Naive B cell (primary cell): ENCODE results near the gene AACS. TPM values are rescaled to one million over a fixed set of nuclear protein-coding genes. Genes with fewer than 3 reads are reported as not detected.
"Not testable (repeated sequence)": the region's sequence is repeated elsewhere in the genome, so short reads cannot be mapped to it uniquely, and the experiment has no call there.

Experiments
- ATAC-seq, 2 donors: fragments of 150-1000 bp; cut with Tn5 transposase; 2 replicates each; pipeline ENCODE4 v1.10.0; 2021; ENCODE audit warnings: low read depth in 2 of 2, mild to moderate bottlenecking in 2 of 2, moderate library complexity in 2 of 2
- DNase-seq: peaks from one replicate; pipeline ENCODE4 v3.0.0; 2022
- H3K27ac Mint-ChIP-seq, 6 donors: one replicate each; pipeline ENCODE4 v1.8.0; 2020 to 2022; ENCODE audit warnings: mild to moderate bottlenecking in 6 of 6, mixed read lengths in 6 of 6, moderate library complexity in 5 of 6, inconsistent platforms in 2 of 6
- H3K27me3 Mint-ChIP-seq, 3 donors: one replicate each; pipeline ENCODE4 v1.8.0; 2021 to 2022; ENCODE audit warnings: mixed read lengths in 3 of 3, mild to moderate bottlenecking in 1 of 3
- H3K36me3 Mint-ChIP-seq, 2 donors: one replicate each; pipeline ENCODE4 v1.8.0; 2020 to 2022; ENCODE audit warnings: mixed read lengths in 2 of 2, inconsistent platforms in 1 of 2, mild to moderate bottlenecking in 1 of 2
- H3K4me1 Mint-ChIP-seq, 3 donors: one replicate each; pipeline ENCODE4 v1.8.0; 2020 to 2022; ENCODE audit warnings: mixed read lengths in 3 of 3, inconsistent platforms in 1 of 3, mild to moderate bottlenecking in 1 of 3, moderate library complexity in 1 of 3
- H3K4me3 Mint-ChIP-seq, 8 donors: one replicate each; pipeline ENCODE4 v1.8.0; 2020 to 2022; ENCODE audit warnings: mild to moderate bottlenecking in 8 of 8, mixed read lengths in 8 of 8, moderate library complexity in 8 of 8, inconsistent platforms in 2 of 8
- H3K9me3 Mint-ChIP-seq, 7 donors: one replicate each; pipeline ENCODE4 v1.8.0; 2020 to 2022; ENCODE audit warnings: mixed read lengths in 7 of 7, mild to moderate bottlenecking in 5 of 7, inconsistent platforms in 2 of 7, moderate library complexity in 1 of 7
- polyA plus RNA-seq, 6 donors: library from polyadenylated mRNA; unstranded; fragments of 300-500 nt; fragmentation: Illumina TruSeq; gene quantifications; one replicate each; pipeline ENCODE4 v1.2.3, GENCODE V29; 2021; ENCODE audit warnings: low read depth in 6 of 6

AACS gene
- polyA plus RNA-seq, 6 donors from 2014 or later = 4.9 to 12.1 (median 7.5) TPM

- not testable (repeated sequence) for ATAC-seq
Measured at GRCh38 chr12:125088199-125088598, 23.0 kb downstream of the AACS start.

GRCh38 chr12:125089083-125089482, 23.8 kb downstream of the AACS start:
- Mint-ChIP-seq H3K27me3 (no peaks in the 10 kb centered on the region), H3K36me3 (peaks cover 9% of the 10 kb centered on the region in 2 donors), H3K27ac (no peak overlapping the region), H3K4me3 (no peak overlapping the region), H3K4me1 (no peaks in the 10 kb centered on the region), H3K9me3 (no peaks in the 10 kb centered on the region)
- ATAC-seq = no peak
- DNase-seq = no peak

More at GRCh38 chr12:125088199-125088598, 23.0 kb downstream of the AACS start:
- not testable (repeated sequence) for DNase-seq, H3K36me3 Mint-ChIP-seq, H3K27me3 Mint-ChIP-seq, H3K27ac Mint-ChIP-seq, H3K9me3 Mint-ChIP-seq, H3K4me1 Mint-ChIP-seq, H3K4me3 Mint-ChIP-seq

DNA sequence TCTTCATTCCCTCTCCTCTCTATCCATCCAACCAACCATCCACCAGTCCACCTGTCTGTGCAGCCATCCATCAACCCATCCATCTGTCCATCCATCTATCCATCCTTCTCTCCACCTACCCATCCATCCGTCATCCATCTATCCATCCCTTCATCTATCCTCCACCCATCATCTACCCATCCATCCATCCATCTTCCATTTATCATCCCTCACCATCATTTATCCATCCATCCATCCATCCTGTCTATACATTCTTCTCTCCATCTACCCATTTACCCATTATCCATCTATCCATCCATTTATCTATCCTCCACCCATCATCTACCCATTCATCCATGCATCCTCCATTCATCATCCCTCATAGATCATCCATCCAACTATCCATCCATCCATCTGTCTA, 24.4 kb downstream of the AACS start:
- no peak for ATAC-seq
- no peak overlapping the region for H3K27ac Mint-ChIP-seq
- no peaks in the 10 kb centered on the region for H3K27me3 Mint-ChIP-seq
- H3K9me3 Mint-ChIP-seq = no peaks in the 10 kb centered on the region
- peaks cover 9% of the 10 kb centered on the region in 2 donors for H3K36me3 Mint-ChIP-seq
- DNase-seq = no peak
- no peaks in the 10 kb centered on the region for H3K4me1 Mint-ChIP-seq
- H3K4me3 Mint-ChIP-seq = no peak overlapping the region

GRCh38 chr12:125090437-125090836, 25.2 kb downstream of the AACS start:
- ATAC-seq (no peak), DNase-seq (no peak)
- no peaks in the 10 kb centered on the region for H3K4me1 Mint-ChIP-seq
- H3K36me3 Mint-ChIP-seq = peaks cover 9% of the 10 kb centered on the region in 2 donors
- H3K27me3 Mint-ChIP-seq = no peaks in the 10 kb centered on the region
- no peak overlapping the region for H3K27ac Mint-ChIP-seq
- no peak overlapping the region for H3K4me3 Mint-ChIP-seq
- H3K9me3 Mint-ChIP-seq = no peaks in the 10 kb centered on the region

- Mint-ChIP-seq H3K27me3 (no peaks in the 10 kb centered on the region), H3K27ac (peak overlapping the region in 1 of 6 donors; percentile 51), H3K9me3 (no peaks in the 10 kb centered on the region), H3K36me3 (peaks cover 4 to 5% of the 10 kb centered on the region in 2 donors), H3K4me3 (no peak overlapping the region), H3K4me1 (no peaks in the 10 kb centered on the region)
- DNase-seq = no peak
- no peak for ATAC-seq
Measured at GRCh38 chr12:125091401-125091800, 26.2 kb downstream of the AACS start.

- Mint-ChIP-seq H3K4me1 (no peaks in the 10 kb centered on the region), H3K9me3 (no peaks in the 10 kb centered on the region), H3K27me3 (no peaks in the 10 kb centered on the region), H3K36me3 (no peaks in the 10 kb centered on the region), H3K27ac (peak overlapping the region in 1 of 6 donors; percentile 47), H3K4me3 (no peak overlapping the region)
- ATAC-seq (no peak), DNase-seq (no peak)
Measured at GRCh38 chr12:125092108-125092871, 27.1 kb downstream of the AACS start.

- no peaks in the 10 kb centered on the region for H3K36me3 Mint-ChIP-seq
- H3K9me3 Mint-ChIP-seq = no peaks in the 10 kb centered on the region
- H3K27me3 Mint-ChIP-seq = no peaks in the 10 kb centered on the region
- DNase-seq (no peak), ATAC-seq (no peak)
- H3K27ac Mint-ChIP-seq = peak overlapping the region in 1 of 6 donors; percentile 47
- H3K4me3 Mint-ChIP-seq = no peak overlapping the region
- H3K4me1 Mint-ChIP-seq = peaks cover 0 to 5% (median 0%) of the 10 kb centered on the region in 3 donors
Measured at GRCh38 chr12:125092872-125093680, 27.8 kb downstream of the AACS start.

GRCh38 chr12:125093681-125094330, 28.6 kb downstream of the AACS start:
- DNase-seq (no peak), ATAC-seq (no peak)
- H3K27me3 Mint-ChIP-seq = no peaks in the 10 kb centered on the region
- H3K36me3 Mint-ChIP-seq = no peaks in the 10 kb centered on the region
- H3K4me3 Mint-ChIP-seq = no peak overlapping the region
- peaks cover 0 to 5% (median 0%) of the 10 kb centered on the region in 3 donors for H3K4me1 Mint-ChIP-seq
- no peaks in the 10 kb centered on the region for H3K9me3 Mint-ChIP-seq
- H3K27ac Mint-ChIP-seq = no peak overlapping the region

GRCh38 chr12:125096894-125097293, 31.7 kb downstream of the AACS start:
- ATAC-seq (no peak), DNase-seq (no peak)
- no peaks in the 10 kb centered on the region for H3K9me3 Mint-ChIP-seq
- no peak overlapping the region for H3K27ac Mint-ChIP-seq
- H3K36me3 Mint-ChIP-seq = peaks cover 0 to 3% of the 10 kb centered on the region in 2 donors
- peaks cover 0 to 11% (median 0%) of the 10 kb centered on the region in 3 donors for H3K4me1 Mint-ChIP-seq
- H3K4me3 Mint-ChIP-seq = no peak overlapping the region
- no peaks in the 10 kb centered on the region for H3K27me3 Mint-ChIP-seq

DNA sequence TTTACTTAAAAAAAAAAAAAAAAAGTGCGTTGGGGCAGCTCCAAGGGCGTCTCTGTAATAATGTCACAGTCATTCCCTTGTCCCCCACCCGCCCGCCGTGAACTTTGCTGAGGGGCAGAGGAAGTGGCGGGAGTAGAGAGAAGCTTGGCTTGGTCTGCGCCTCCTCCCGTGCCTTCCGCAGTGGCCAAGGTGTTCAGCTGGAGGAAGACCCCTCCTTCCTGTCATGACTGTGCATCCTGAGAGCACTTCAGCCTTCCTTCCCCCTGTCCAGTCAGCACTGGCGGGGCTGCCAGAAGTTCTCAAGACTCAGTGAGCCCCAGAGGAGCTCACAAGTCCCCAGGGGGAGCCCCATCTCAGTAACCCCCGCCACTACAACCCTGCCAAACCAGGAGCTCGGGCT, 32.2 kb downstream of the AACS start:
- Mint-ChIP-seq H3K4me1 (peaks cover 0 to 11% (median 0%) of the 10 kb centered on the region in 3 donors), H3K9me3 (no peaks in the 10 kb centered on the region), H3K36me3 (peaks cover 0 to 3% of the 10 kb centered on the region in 2 donors), H3K27me3 (no peaks in the 10 kb centered on the region), H3K4me3 (no peak overlapping the region), H3K27ac (no peak overlapping the region)
- DNase-seq (no peak), ATAC-seq (no peak)

- Mint-ChIP-seq H3K36me3 (peaks cover 0 to 13% of the 10 kb centered on the region in 2 donors), H3K4me3 (peak overlapping the region in 1 of 8 donors; percentile 70), H3K27me3 (no peaks in the 10 kb centered on the region), H3K4me1 (peaks cover 0 to 11% (median 0%) of the 10 kb centered on the region in 3 donors), H3K9me3 (no peaks in the 10 kb centered on the region), H3K27ac (peak overlapping the region in 2 of 6 donors; percentile 47 to 69)
- DNase-seq = no peak
- ATAC-seq = no peak
Measured at GRCh38 chr12:125098676-125099408, 33.6 kb downstream of the AACS start.

- peaks cover 0 to 13% of the 10 kb centered on the region in 2 donors for H3K36me3 Mint-ChIP-seq
- no peaks in the 10 kb centered on the region for H3K27me3 Mint-ChIP-seq
- H3K27ac Mint-ChIP-seq = peak overlapping the region in 1 of 6 donors; percentile 47
- DNase-seq = no peak
- H3K4me1 Mint-ChIP-seq = peaks cover 0 to 11% (median 0%) of the 10 kb centered on the region in 3 donors
- no peak for ATAC-seq
- H3K4me3 Mint-ChIP-seq = no peak overlapping the region
- H3K9me3 Mint-ChIP-seq = no peaks in the 10 kb centered on the region
Measured at GRCh38 chr12:125099409-125099782, 34.2 kb downstream of the AACS start.
